Upper lobe of left lung (tissue), 6 donors: Measurements from ENCODE around the gene LBX2. TPM values are rescaled to one million over a fixed set of nuclear protein-coding genes. Genes with fewer than 3 reads are reported as not detected.

Experiments used
- ATAC-seq, 2 donors: fragments of 200-7000 bp; cut with Tn5 transposase; one replicate each; pipeline ENCODE4 v1.9.1; 2022; ENCODE audit warnings: mild to moderate bottlenecking in 2 of 2, moderate library complexity in 2 of 2; ENCODE audit not compliant: low FRiP score in 2 of 2
- DNase-seq, 2 donors: peaks; one replicate each; pipeline ENCODE4 v3.0.0-alpha.2; 2019 to 2020
- H3K27ac ChIP-seq, 4 donors: fragments of 200-600 bp; sonication (generic); one replicate each; pipeline ENCODE4 v1.5.1; 2016 to 2019
- H3K27me3 ChIP-seq, 4 donors: fragments of 200-600 bp; sonication (generic); one replicate each; pipeline ENCODE4 v1.5.1; 2017 to 2019
- H3K36me3 ChIP-seq, 4 donors: fragments of 200-600 bp; sonication (generic); one replicate each; pipeline ENCODE4 v1.5.1; 2016 to 2019
- H3K4me1 ChIP-seq, 4 donors: fragments of 200-600 bp; sonication (generic); one replicate each; pipeline ENCODE4 v1.5.1; 2018 to 2019
- H3K4me3 ChIP-seq, 4 donors: fragments of 200-600 bp; sonication (generic); one replicate each; pipeline ENCODE4 v1.5.1; 2017 to 2019; ENCODE audit warnings: mild to moderate bottlenecking in 2 of 4, moderate library complexity in 1 of 4
- H3K9me3 ChIP-seq, 4 donors: fragments of 200-600 bp; sonication (generic); one replicate each; pipeline ENCODE4 v1.5.1; 2018 to 2019
- EP300 ChIP-seq, 4 donors: sonication (generic); formaldehyde crosslinking; IDR thresholded peaks; one replicate each; pipeline ENCODE4 v1.5.1; 2017; ENCODE audit warnings: antibody characterized with exemption in 4 of 4, control low read depth in 2 of 4
- POLR2A ChIP-seq, 4 donors: fragments of 450-650 bp; IDR thresholded peaks; one replicate each; pipeline ENCODE4 v1.5.1; 2016 to 2017; ENCODE audit warnings: antibody characterized with exemption in 4 of 4, mild to moderate bottlenecking in 2 of 4
- POLR2AphosphoS5 ChIP-seq, 2 donors: sonication (generic); formaldehyde crosslinking; IDR thresholded peaks; one replicate each; pipeline ENCODE4 v1.5.1; 2017; ENCODE audit warnings: antibody characterized with exemption in 2 of 2
- WGBS, 2 donors: methylation state at CpG; one replicate each; pipeline ENCODE4 v1.1.5; 2017 to 2018; 5-methylcytosine and 5-hydroxymethylcytosine counted together
- total RNA-seq, 6 donors: library from RNA; depleted of rRNA in 4 of 6; stranded (reverse); fragments of >200 nt in 4 of 6; gene quantifications; one replicate each; pipeline versions ENCODE4 v1.1.0 to v1.2.1, GENCODE V29; 2016 to 2021
- TF ChIP-seq, protein P1 (sequence below), 6 experiments: fragments of 450-650 bp in 4 of 6; fragments of 200-600 bp in 2 of 6; sonication (generic) in 2 of 6; IDR thresholded peaks; one replicate each; pipeline ENCODE4 v1.5.1; 2016 to 2019; ENCODE audit warnings: antibody characterized with exemption in 6 of 6
- donor health status: DM: no; HTN: no; CAD: no; lungs with moderate emphysema.
- donor health status: DM: no; HTN: yes; CAD: no; lungs with severe emphysema.

LBX2 gene
- total RNA-seq, 6 donors from 2014 or later = 1.3 to 8.4 (median 2.4) TPM

DNA sequence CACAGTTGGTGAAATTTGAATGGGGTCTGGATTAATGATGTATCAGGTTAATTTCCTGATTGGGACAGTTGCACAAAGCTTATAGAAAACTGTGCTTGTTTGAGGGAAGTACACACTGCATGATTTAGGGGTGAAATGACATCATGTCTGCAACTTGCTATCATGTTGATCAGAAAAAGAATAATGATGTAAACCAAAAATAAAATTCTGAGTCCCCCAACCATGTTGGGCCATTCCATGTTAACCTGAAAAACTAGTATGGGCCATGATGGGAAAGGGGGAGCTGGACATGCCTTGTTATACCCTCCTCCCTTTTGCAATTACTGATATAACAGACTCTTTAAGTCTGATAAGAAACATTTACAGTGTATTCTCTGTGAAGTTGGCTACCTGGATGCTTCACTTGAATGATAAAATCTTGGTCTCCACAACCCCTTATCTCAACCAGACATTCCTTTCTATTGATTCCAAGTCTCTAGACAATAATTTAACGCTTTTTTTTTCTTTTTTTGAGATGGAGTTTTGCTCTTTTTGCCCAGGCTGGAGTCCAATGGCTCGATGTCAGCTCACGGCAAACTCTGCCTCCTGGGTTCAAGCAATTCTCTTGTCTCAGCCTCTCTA lies 48.7 kb downstream of the LBX2 start:
- H3K27me3 ChIP-seq = no peaks in the 10 kb centered on the region
- no peak overlapping the region for H3K4me3 ChIP-seq
- 78 to 89% methylated on average over 3 of the region's 3 CpGs for WGBS, 2 donors
- H3K36me3 ChIP-seq = no peaks in the 10 kb centered on the region
- H3K27ac ChIP-seq = no peak overlapping the region
- DNase-seq (no peak), ATAC-seq (no peak)
- H3K4me1 ChIP-seq = peaks cover 5 to 12% (median 9%) of the 10 kb centered on the region in 4 donors
- H3K9me3 ChIP-seq = no peaks in the 10 kb centered on the region
- TF ChIP-seq POLR2A (IDR thresholded peaks at IDR 0.05) (no peak), EP300 (IDR thresholded peaks at IDR 0.05) (no peak), POLR2AphosphoS5 (IDR thresholded peaks at IDR 0.05) (no peak)
- TF ChIP-seq, protein P1, sequence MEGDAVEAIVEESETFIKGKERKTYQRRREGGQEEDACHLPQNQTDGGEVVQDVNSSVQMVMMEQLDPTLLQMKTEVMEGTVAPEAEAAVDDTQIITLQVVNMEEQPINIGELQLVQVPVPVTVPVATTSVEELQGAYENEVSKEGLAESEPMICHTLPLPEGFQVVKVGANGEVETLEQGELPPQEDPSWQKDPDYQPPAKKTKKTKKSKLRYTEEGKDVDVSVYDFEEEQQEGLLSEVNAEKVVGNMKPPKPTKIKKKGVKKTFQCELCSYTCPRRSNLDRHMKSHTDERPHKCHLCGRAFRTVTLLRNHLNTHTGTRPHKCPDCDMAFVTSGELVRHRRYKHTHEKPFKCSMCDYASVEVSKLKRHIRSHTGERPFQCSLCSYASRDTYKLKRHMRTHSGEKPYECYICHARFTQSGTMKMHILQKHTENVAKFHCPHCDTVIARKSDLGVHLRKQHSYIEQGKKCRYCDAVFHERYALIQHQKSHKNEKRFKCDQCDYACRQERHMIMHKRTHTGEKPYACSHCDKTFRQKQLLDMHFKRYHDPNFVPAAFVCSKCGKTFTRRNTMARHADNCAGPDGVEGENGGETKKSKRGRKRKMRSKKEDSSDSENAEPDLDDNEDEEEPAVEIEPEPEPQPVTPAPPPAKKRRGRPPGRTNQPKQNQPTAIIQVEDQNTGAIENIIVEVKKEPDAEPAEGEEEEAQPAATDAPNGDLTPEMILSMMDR (IDR thresholded peaks at IDR 0.05) = no peak

DNA sequence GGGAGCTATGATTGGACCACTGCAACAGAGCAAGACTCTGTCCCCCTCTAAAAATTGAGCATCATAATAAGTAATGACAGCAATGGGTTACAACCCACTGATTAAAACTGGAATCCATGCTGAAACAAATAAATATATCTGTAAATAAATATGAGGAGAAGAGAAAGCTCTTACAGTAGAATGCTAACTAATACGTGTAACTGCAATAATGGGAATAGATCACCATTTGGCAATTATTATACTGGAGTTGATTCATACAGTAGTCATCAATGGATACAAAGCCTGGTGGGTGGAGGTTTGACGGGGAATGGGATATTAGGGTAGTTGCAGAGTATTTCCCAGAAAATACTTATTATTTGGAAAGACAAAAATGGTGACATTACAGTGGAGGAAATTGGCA lies 50.6 kb downstream of the LBX2 start:
- ATAC-seq (no peak), DNase-seq (no peak)
- TF ChIP-seq POLR2A (IDR thresholded peaks at IDR 0.05) (no peak), EP300 (IDR thresholded peaks at IDR 0.05) (no peak)
- TF ChIP-seq, protein P1 (IDR thresholded peaks at IDR 0.05) = no peak
- no peaks in the 10 kb centered on the region for H3K36me3 ChIP-seq
- WGBS, 2 donors = 86 to 94% methylated on average over 2 of the region's 2 CpGs
- H3K27me3 ChIP-seq = no peaks in the 10 kb centered on the region
- no peak overlapping the region for H3K27ac ChIP-seq
- H3K9me3 ChIP-seq = no peaks in the 10 kb centered on the region
- peaks cover 0 to 5% (median 2%) of the 10 kb centered on the region in 4 donors for H3K4me1 ChIP-seq
- no peak overlapping the region for H3K4me3 ChIP-seq

Other genes with a start within 250 kb of the LBX2 start
- 10 to 100 TPM in 3 of 6 donors, 1 to 10 TPM in 3; 3.2 to 47.1 (median 11.0) TPM for gene SLC4A5, start 156.2 kb downstream of the LBX2 start, total RNA-seq
- 100 to 1,000 TPM; 106 to 260 (median 147) TPM for gene DCTN1, start 119.3 kb downstream of the LBX2 start, total RNA-seq
- 10 to 100 TPM in 2 of 6 donors, 1 to 10 TPM in 4; 2.6 to 12.3 (median 5.7) TPM for gene C2orf81, start 78.0 kb downstream of the LBX2 start, total RNA-seq
- 10 to 100 TPM in 4 of 6 donors, 1 to 10 TPM in 2; 8.4 to 28.2 (median 13.3) TPM for gene WDR54, start 77.9 kb downstream of the LBX2 start, total RNA-seq
- gene RTKN, start 57.7 kb downstream of the LBX2 start, total RNA-seq = 10 to 100 TPM; 26.7 to 95.3 (median 34.0) TPM
- gene INO80B, start 44.5 kb downstream of the LBX2 start, total RNA-seq = 10 to 100 TPM; 12.6 to 85.9 (median 32.5) TPM
- gene WBP1, start 41.2 kb downstream of the LBX2 start, total RNA-seq = 100 to 1,000 TPM in 1 of 6 donors, 10 to 100 TPM in 5; 34.7 to 109 (median 51.3) TPM
- gene MOGS, start 34.2 kb downstream of the LBX2 start, total RNA-seq = 10 to 100 TPM; 57.8 to 80.8 (median 63.1) TPM
- gene MRPL53, start 26.9 kb downstream of the LBX2 start, total RNA-seq = 10 to 100 TPM; 19.9 to 87.1 (median 30.1) TPM
- gene CCDC142, start 16.6 kb downstream of the LBX2 start, total RNA-seq = 10 to 100 TPM; 14.8 to 67.1 (median 19.8) TPM
- 100 to 1,000 TPM in 1 of 6 donors, 10 to 100 TPM in 5; 18.2 to 127 (median 27.3) TPM for gene TTC31, start 16.5 kb downstream of the LBX2 start, total RNA-seq
- 10 to 100 TPM; 15.4 to 43.2 (median 34.6) TPM for gene PCGF1, start 8.1 kb upstream of the LBX2 start, total RNA-seq
- gene TLX2, start 14.8 kb upstream of the LBX2 start, total RNA-seq = 1 to 10 TPM in 1 of 6 donors, under 1 TPM in 1, not detected in 4; 0.26 to 2.6 TPM
- gene DQX1, start 26.6 kb upstream of the LBX2 start, total RNA-seq = under 1 TPM in 3 of 6 donors, not detected in 3; 0.26 to 0.37 (median 0.33) TPM
- gene AUP1, start 30.1 kb upstream of the LBX2 start, total RNA-seq = 100 to 1,000 TPM in 4 of 6 donors, 10 to 100 TPM in 2; 93.4 to 337 (median 125) TPM
- 10 to 100 TPM; 11.8 to 36.9 (median 27.2) TPM for gene HTRA2, start 30.3 kb upstream of the LBX2 start, total RNA-seq
- 10 to 100 TPM in 3 of 6 donors, 1 to 10 TPM in 3; 3.6 to 28.3 (median 10.3) TPM for gene LOXL3, start 54.3 kb upstream of the LBX2 start, total RNA-seq
- gene DOK1, start 55.1 kb upstream of the LBX2 start, total RNA-seq = 10 to 100 TPM; 13.7 to 49.2 (median 38.0) TPM
- 1 to 10 TPM in 3 of 6 donors, under 1 TPM in 1, not detected in 2; 0.91 to 6.3 (median 2.2) TPM for gene M1AP, start 148.7 kb upstream of the LBX2 start, total RNA-seq
- gene SEMA4F, start 154.6 kb upstream of the LBX2 start, total RNA-seq = 10 to 100 TPM in 3 of 6 donors, 1 to 10 TPM in 3; 6.3 to 15.3 (median 10.1) TPM